ENCODE results near the gene HS6ST2.
A peak's percentile ranks its signal among the peaks of the same experiment; 100 is the strongest.

HS6ST2 gene

DNA sequence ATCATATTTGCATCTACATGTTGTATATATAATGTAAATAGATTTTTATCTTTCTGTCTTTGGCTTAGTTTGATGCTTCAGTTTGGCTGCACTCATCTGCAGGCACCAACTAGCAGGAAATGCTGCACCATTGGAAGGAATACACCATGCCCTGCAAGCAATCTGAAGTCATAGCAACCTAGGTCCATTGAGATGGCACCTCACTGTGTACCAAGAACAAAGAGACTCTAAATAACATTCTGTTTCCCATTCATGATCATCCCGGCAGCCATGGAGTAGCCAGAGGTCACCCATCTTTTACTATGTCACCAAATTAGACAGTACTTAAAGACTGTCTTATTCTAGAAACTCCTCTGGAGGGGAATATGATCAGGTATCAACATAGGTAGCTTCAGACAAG is 40.8 kb upstream of the HS6ST2 start:
- Histone ChIP-seq H3K27ac (replicated peaks; ENCODE audit: low read length) (no peak overlapping the region), H2AK5ac (ENCODE audit: low read depth, low read length) (no peak overlapping the region)

DNA sequence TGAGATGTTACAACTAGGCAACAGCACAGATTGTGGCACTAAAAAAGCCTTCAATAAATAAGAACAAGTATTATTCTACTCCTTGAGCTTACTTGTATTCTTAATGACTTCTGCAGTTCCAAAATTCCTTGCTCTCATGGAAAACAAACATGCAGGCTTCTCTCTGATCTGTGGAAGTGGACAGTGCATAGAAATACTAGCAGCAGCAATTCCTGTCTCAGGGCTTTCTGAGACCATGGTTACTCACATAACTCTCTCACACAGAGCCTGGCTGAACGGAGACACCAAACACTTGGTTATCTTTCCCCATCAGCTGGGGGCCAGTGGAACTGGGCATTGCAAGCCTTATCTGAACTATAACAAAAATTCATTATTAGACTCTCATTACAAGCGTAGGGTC is 32.4 kb upstream of the HS6ST2 start:
- no peaks in the 10 kb centered on the region for H3K27me3 ChIP-seq (ENCODE audit: control insufficient read depth in 3 of 3, insufficient read depth in 3 of 3, low read depth in 1 of 3, low read length in 3 of 3)
- no peak overlapping the region for H4K8ac ChIP-seq (ENCODE audit: low read depth, low read length)
- H2BK5ac ChIP-seq (ENCODE audit: low read length): no peak overlapping the region
- H3K4ac ChIP-seq (ENCODE audit: low read length): no peak overlapping the region
- no peak overlapping the region for H2BK12ac ChIP-seq (ENCODE audit: low read length)
- H3K18ac ChIP-seq (ENCODE audit: low read length): no peak overlapping the region
- no peaks in the 10 kb centered on the region for H3K4me1 ChIP-seq (ENCODE audit: control insufficient read depth in 2 of 2, insufficient read depth in 1 of 2, low read depth in 1 of 2, low read length in 2 of 2)
- H3K4me3 ChIP-seq (ENCODE audit: low read length in 2 of 2): no peak overlapping the region
- H3K9me3 ChIP-seq (replicated peaks in 1 of 2; ENCODE audit: control insufficient read depth in 2 of 2, insufficient read depth in 1 of 2, low read depth in 1 of 2, low read length in 2 of 2): no peaks in the 10 kb centered on the region
- H2AFZ ChIP-seq (ENCODE audit: low read length): no peak overlapping the region
- H4K91ac ChIP-seq (ENCODE audit: low read depth, low read length, poor library complexity): no peak overlapping the region
- DNase-seq (ENCODE audit: low spot score): no peak
- no peak overlapping the region for H3K23ac ChIP-seq (ENCODE audit: low read depth, low read length, poor library complexity)
- H2BK120ac ChIP-seq (ENCODE audit: low read depth, low read length): no peak overlapping the region
- no peaks in the 10 kb centered on the region for H3K79me1 ChIP-seq (ENCODE audit: low read depth, low read length)
- no peak overlapping the region for H2AK5ac ChIP-seq (ENCODE audit: low read depth, low read length)
- no peak overlapping the region for H2BK15ac ChIP-seq (ENCODE audit: low read length)
- no peak overlapping the region for H3K27ac ChIP-seq (replicated peaks; ENCODE audit: low read length)
- H3K4me2 ChIP-seq (ENCODE audit: insufficient read depth, low read length, poor library complexity, severe bottlenecking): peak overlapping the region; percentile 11
- H3K14ac ChIP-seq (ENCODE audit: low read length): no peak overlapping the region
- no peaks in the 10 kb centered on the region for H3K36me3 ChIP-seq (replicated peaks in 1 of 2; ENCODE audit: control insufficient read depth in 2 of 2, insufficient read depth in 2 of 2, low read length in 2 of 2)
- H3K9ac ChIP-seq (ENCODE audit: low read depth, low read length, poor library complexity): no peak overlapping the region
- WGBS, 2 donors (ENCODE audit: extremely low coverage in 2 of 2, insufficient read length in 2 of 2, insufficient replicate concordance in 1 of 2): no CpG with 5 or more reads among the region's 2 CpGs

More for the DNA sequence above, 40.8 kb upstream of the HS6ST2 start:
- Histone ChIP-seq H3K27me3 (ENCODE audit: control insufficient read depth in 3 of 3, insufficient read depth in 3 of 3, low read depth in 1 of 3, low read length in 3 of 3) (peaks cover 0 to 6% (median 0%) of the 10 kb centered on the region in 3 experiments), H3K18ac (ENCODE audit: low read length) (no peak overlapping the region), H2BK120ac (ENCODE audit: low read depth, low read length) (no peak overlapping the region), H3K14ac (ENCODE audit: low read length) (no peak overlapping the region), H3K4me1 (ENCODE audit: control insufficient read depth in 2 of 2, insufficient read depth in 1 of 2, low read depth in 1 of 2, low read length in 2 of 2) (peaks cover 0 to 2% of the 10 kb centered on the region in 2 donors), H3K4me3 (ENCODE audit: low read length in 2 of 2) (no peak overlapping the region), H3K4me2 (ENCODE audit: insufficient read depth, low read length, poor library complexity, severe bottlenecking) (no peak overlapping the region), H4K8ac (ENCODE audit: low read depth, low read length) (no peak overlapping the region), H3K9me3 (replicated peaks in 1 of 2; ENCODE audit: control insufficient read depth in 2 of 2, insufficient read depth in 1 of 2, low read depth in 1 of 2, low read length in 2 of 2) (no peaks in the 10 kb centered on the region), H3K79me1 (ENCODE audit: low read depth, low read length) (no peaks in the 10 kb centered on the region), H3K36me3 (replicated peaks in 1 of 2; ENCODE audit: control insufficient read depth in 2 of 2, insufficient read depth in 2 of 2, low read length in 2 of 2) (no peaks in the 10 kb centered on the region), H3K9ac (ENCODE audit: low read depth, low read length, poor library complexity) (no peak overlapping the region), H4K91ac (ENCODE audit: low read depth, low read length, poor library complexity) (no peak overlapping the region), H2AFZ (ENCODE audit: low read length) (no peak overlapping the region), H3K23ac (ENCODE audit: low read depth, low read length, poor library complexity) (no peak overlapping the region), H2BK15ac (ENCODE audit: low read length) (no peak overlapping the region), H2BK12ac (ENCODE audit: low read length) (no peak overlapping the region), H3K4ac (ENCODE audit: low read length) (no peak overlapping the region), H2BK5ac (ENCODE audit: low read length) (no peak overlapping the region)
- no CpG with 5 or more reads among the region's 1 CpG for WGBS, 2 donors (ENCODE audit: extremely low coverage in 2 of 2, insufficient read length in 2 of 2, insufficient replicate concordance in 1 of 2)
- DNase-seq (ENCODE audit: low spot score): no peak

- Histone ChIP-seq H2BK120ac (ENCODE audit: low read depth, low read length) (no peak overlapping the region), H3K23ac (ENCODE audit: low read depth, low read length, poor library complexity) (no peak overlapping the region), H3K9ac (ENCODE audit: low read depth, low read length, poor library complexity) (no peak overlapping the region), H2BK5ac (ENCODE audit: low read length) (no peak overlapping the region), H4K8ac (ENCODE audit: low read depth, low read length) (no peak overlapping the region), H3K36me3 (replicated peaks in 1 of 2; ENCODE audit: control insufficient read depth in 2 of 2, insufficient read depth in 2 of 2, low read length in 2 of 2) (no peaks in the 10 kb centered on the region), H3K14ac (ENCODE audit: low read length) (no peak overlapping the region), H3K79me1 (ENCODE audit: low read depth, low read length) (no peaks in the 10 kb centered on the region), H3K4ac (ENCODE audit: low read length) (no peak overlapping the region), H4K91ac (ENCODE audit: low read depth, low read length, poor library complexity) (no peak overlapping the region), H2BK15ac (ENCODE audit: low read length) (no peak overlapping the region), H3K27me3 (ENCODE audit: control insufficient read depth in 3 of 3, insufficient read depth in 3 of 3, low read depth in 1 of 3, low read length in 3 of 3) (peaks cover 0 to 4% (median 0%) of the 10 kb centered on the region in 3 experiments), H3K9me3 (replicated peaks in 1 of 2; ENCODE audit: control insufficient read depth in 2 of 2, insufficient read depth in 1 of 2, low read depth in 1 of 2, low read length in 2 of 2) (no peaks in the 10 kb centered on the region), H3K27ac (replicated peaks; ENCODE audit: low read length) (no peak overlapping the region), H2AK5ac (ENCODE audit: low read depth, low read length) (no peak overlapping the region), H2AFZ (ENCODE audit: low read length) (no peak overlapping the region), H3K18ac (ENCODE audit: low read length) (no peak overlapping the region), H3K4me3 (ENCODE audit: low read length in 2 of 2) (no peak overlapping the region), H3K4me2 (ENCODE audit: insufficient read depth, low read length, poor library complexity, severe bottlenecking) (no peak overlapping the region), H2BK12ac (ENCODE audit: low read length) (no peak overlapping the region), H3K4me1 (ENCODE audit: control insufficient read depth in 2 of 2, insufficient read depth in 1 of 2, low read depth in 1 of 2, low read length in 2 of 2) (no peaks in the 10 kb centered on the region)
- no peak for DNase-seq (ENCODE audit: low spot score)
Observed at GRCh38 chrX:132986556-132986955, 28.1 kb upstream of the HS6ST2 start.

DNA sequence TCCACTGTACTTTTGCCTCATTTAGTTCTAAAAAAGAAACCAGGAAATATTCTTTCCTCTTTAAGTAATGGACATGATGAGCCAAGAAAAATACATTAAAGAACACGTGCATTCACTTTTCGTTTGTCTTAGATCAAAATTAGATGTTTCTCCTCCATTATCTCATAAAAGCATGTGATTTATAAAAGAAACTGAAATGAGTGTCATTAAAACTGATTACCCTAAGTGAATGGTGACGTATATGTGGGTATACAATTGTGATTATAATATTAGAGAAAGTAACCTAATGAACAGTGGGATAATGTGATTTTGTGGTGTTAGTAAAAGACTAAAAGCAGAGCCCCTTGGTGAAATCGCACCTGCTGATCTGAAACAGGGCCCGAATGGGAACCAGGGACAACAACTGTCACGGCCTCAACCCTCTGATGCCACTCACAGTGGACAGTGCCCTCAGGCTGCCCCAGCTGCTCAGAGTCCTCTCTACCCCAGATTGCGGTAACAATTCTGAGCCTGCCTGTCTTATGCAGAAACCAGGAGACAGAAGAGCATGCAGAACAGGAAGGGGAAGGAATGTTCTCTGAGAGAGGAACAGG is 25.7 kb upstream of the HS6ST2 start:
- H2BK120ac ChIP-seq (ENCODE audit: low read depth, low read length): no peak overlapping the region
- no peak overlapping the region for H3K18ac ChIP-seq (ENCODE audit: low read length)
- no peaks in the 10 kb centered on the region for H3K36me3 ChIP-seq (replicated peaks in 1 of 2; ENCODE audit: control insufficient read depth in 2 of 2, insufficient read depth in 2 of 2, low read length in 2 of 2)
- no peaks in the 10 kb centered on the region for H3K4me1 ChIP-seq (ENCODE audit: control insufficient read depth in 2 of 2, insufficient read depth in 1 of 2, low read depth in 1 of 2, low read length in 2 of 2)
- H2BK12ac ChIP-seq (ENCODE audit: low read length): no peak overlapping the region
- H3K4ac ChIP-seq (ENCODE audit: low read length): no peak overlapping the region
- H2BK15ac ChIP-seq (ENCODE audit: low read length): no peak overlapping the region
- H3K27me3 ChIP-seq (ENCODE audit: control insufficient read depth in 3 of 3, insufficient read depth in 3 of 3, low read depth in 1 of 3, low read length in 3 of 3): peaks cover 0 to 4% (median 0%) of the 10 kb centered on the region in 3 experiments
- H3K27ac ChIP-seq (replicated peaks; ENCODE audit: low read length): no peak overlapping the region
- H3K9me3 ChIP-seq (replicated peaks in 1 of 2; ENCODE audit: control insufficient read depth in 2 of 2, insufficient read depth in 1 of 2, low read depth in 1 of 2, low read length in 2 of 2): no peaks in the 10 kb centered on the region
- WGBS, 2 donors (ENCODE audit: extremely low coverage in 2 of 2, insufficient read length in 2 of 2, insufficient replicate concordance in 1 of 2): no CpG with 5 or more reads among the region's 7 CpGs
- H2BK5ac ChIP-seq (ENCODE audit: low read length): no peak overlapping the region
- H4K91ac ChIP-seq (ENCODE audit: low read depth, low read length, poor library complexity): no peak overlapping the region
- H3K4me3 ChIP-seq (ENCODE audit: low read length in 2 of 2): no peak overlapping the region
- no peak overlapping the region for H2AK5ac ChIP-seq (ENCODE audit: low read depth, low read length)
- H3K79me1 ChIP-seq (ENCODE audit: low read depth, low read length): no peaks in the 10 kb centered on the region
- no peak for DNase-seq (ENCODE audit: low spot score)
- no peak overlapping the region for H3K14ac ChIP-seq (ENCODE audit: low read length)
- H3K9ac ChIP-seq (ENCODE audit: low read depth, low read length, poor library complexity): no peak overlapping the region
- H2AFZ ChIP-seq (ENCODE audit: low read length): no peak overlapping the region
- no peak overlapping the region for H3K23ac ChIP-seq (ENCODE audit: low read depth, low read length, poor library complexity)
- no peak overlapping the region for H4K8ac ChIP-seq (ENCODE audit: low read depth, low read length)
- H3K4me2 ChIP-seq (ENCODE audit: insufficient read depth, low read length, poor library complexity, severe bottlenecking): no peak overlapping the region

Data from neuronal stem cell (in vitro differentiated cells).